ENCODE measurements around the gene DENND1B.
"Not testable (repeated sequence)": the region's sequence is repeated elsewhere in the genome, so short reads cannot be mapped to it uniquely, and the experiment has no call there.

The DENND1B gene

DNA sequence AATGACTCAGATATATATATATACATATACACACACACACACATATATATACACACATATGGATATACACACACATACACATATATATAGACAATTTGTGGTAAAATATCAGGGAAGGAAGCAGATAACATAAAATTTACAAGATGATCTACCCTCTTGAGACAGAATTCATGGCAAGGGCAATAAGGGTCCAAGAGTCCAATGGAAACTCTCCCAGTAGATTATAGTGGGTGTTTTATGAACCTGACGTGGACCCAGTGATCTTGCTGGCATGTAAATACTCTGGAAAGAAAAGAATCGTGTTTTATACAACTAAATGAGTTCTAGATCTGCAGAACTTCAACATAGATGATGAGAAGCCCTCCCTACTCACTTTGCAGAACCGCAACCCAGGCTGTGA lies 49.3 kb downstream of the DENND1B start:
- H3K27ac ChIP-seq, result no peak overlapping the region
- TF ChIP-seq CTCF (IDR thresholded peaks at IDR 0.05), result no peak
- peaks cover 0 to 10% (median 0%) of the 10 kb centered on the region in 3 donors for H3K36me3 ChIP-seq
- H3K27me3 ChIP-seq, result no peaks in the 10 kb centered on the region
- DNase-seq, result no peak
- H3K4me3 ChIP-seq, result no peak overlapping the region
- H3K4me1 ChIP-seq, result no peaks in the 10 kb centered on the region
- peaks cover 3 to 17% (median 10%) of the 10 kb centered on the region in 3 donors for H3K9me3 ChIP-seq
- intact Hi-C loops (cut with DNase I; ENCODE audit: low total_unique reads), result no loop called here

DNA sequence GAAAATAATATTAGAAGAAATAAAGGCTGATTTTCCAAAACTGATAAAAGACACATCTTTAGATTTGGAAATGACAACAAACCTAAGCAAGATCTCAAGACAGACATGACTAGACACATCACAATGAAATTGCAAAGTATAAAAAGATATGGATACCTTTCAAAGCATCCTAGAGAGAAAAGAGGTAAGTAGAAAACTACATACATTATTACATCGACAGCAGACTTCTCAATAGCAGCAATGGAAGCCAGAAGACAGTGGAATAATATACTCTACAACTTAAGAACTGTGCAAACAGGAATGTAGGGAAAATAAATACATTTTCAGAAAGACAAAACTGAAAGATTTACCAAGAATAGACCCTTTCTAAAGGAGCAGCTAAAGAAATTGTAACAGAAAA lies 50.2 kb downstream of the DENND1B start:
- intact Hi-C loops (cut with DNase I; ENCODE audit: low total_unique reads), result no loop called here
- TF ChIP-seq CTCF (IDR thresholded peaks at IDR 0.05), result no peak
- no peak overlapping the region for H3K4me3 ChIP-seq
- H3K27me3 ChIP-seq, result no peaks in the 10 kb centered on the region
- no peaks in the 10 kb centered on the region for H3K4me1 ChIP-seq
- peaks cover 0 to 10% (median 0%) of the 10 kb centered on the region in 3 donors for H3K36me3 ChIP-seq
- H3K27ac ChIP-seq, result no peak overlapping the region
- peaks cover 3 to 17% (median 10%) of the 10 kb centered on the region in 3 donors for H3K9me3 ChIP-seq
- DNase-seq, result no peak

GRCh38 chr1:197715806-197716205 lies 59.5 kb downstream of the DENND1B start:
- H3K4me1 ChIP-seq, result no peaks in the 10 kb centered on the region
- no peaks in the 10 kb centered on the region for H3K27me3 ChIP-seq
- H3K9me3 ChIP-seq, result no peaks in the 10 kb centered on the region
- intact Hi-C loops (cut with DNase I; ENCODE audit: low total_unique reads), result no loop called here
- no peak for DNase-seq
- H3K36me3 ChIP-seq, result no peaks in the 10 kb centered on the region
- H3K27ac ChIP-seq, result no peak overlapping the region
- no peak overlapping the region for H3K4me3 ChIP-seq
- no peak for TF ChIP-seq CTCF (IDR thresholded peaks at IDR 0.05)

GRCh38 chr1:197706601-197707000 lies 68.7 kb downstream of the DENND1B start:
- intact Hi-C loops (cut with DNase I; ENCODE audit: low total_unique reads), result no loop called here
- no peaks in the 10 kb centered on the region for H3K9me3 ChIP-seq
- no peak for DNase-seq

GRCh38 chr1:197705941-197706340 lies 69.3 kb downstream of the DENND1B start:
- Histone ChIP-seq H3K27ac (no peak overlapping the region), H3K27me3 (no peaks in the 10 kb centered on the region), H3K4me3 (no peak overlapping the region), H3K4me1 (no peaks in the 10 kb centered on the region), H3K9me3 (no peaks in the 10 kb centered on the region), H3K36me3 (no peaks in the 10 kb centered on the region)
- intact Hi-C loops (cut with DNase I; ENCODE audit: low total_unique reads), result no loop called here
- DNase-seq, result no peak
- no peak for TF ChIP-seq CTCF (IDR thresholded peaks at IDR 0.05)

More at GRCh38 chr1:197706601-197707000, 68.7 kb downstream of the DENND1B start:
- Histone ChIP-seq H3K36me3 (no peaks in the 10 kb centered on the region), H3K4me3 (no peak overlapping the region), H3K27me3 (no peaks in the 10 kb centered on the region), H3K4me1 (no peaks in the 10 kb centered on the region), H3K27ac (no peak overlapping the region)
- TF ChIP-seq CTCF (IDR thresholded peaks at IDR 0.05), result no peak

- H3K36me3 ChIP-seq; H3K27me3 ChIP-seq; H3K4me3 ChIP-seq; intact Hi-C loops (cut with DNase I; ENCODE audit: low total_unique reads); H3K27ac ChIP-seq; H3K4me1 ChIP-seq; DNase-seq; H3K9me3 ChIP-seq: not testable (repeated sequence)
Measured at GRCh38 chr1:197700688-197701087, 74.6 kb downstream of the DENND1B start.

All from tibial artery (tissue), 4 donors.